Suprapubic skin (tissue), 4 donors: ENCODE measurements around the gene DIS3L.

ENCODE experiments used
- CTCF ChIP-seq, 2 donors: fragments of 200-600 bp in 1 of 2; fragments of 450-650 bp in 1 of 2; sonication (generic) in 1 of 2; IDR thresholded peaks; one replicate each; pipeline ENCODE4 v1.5.1; 2016 to 2019; ENCODE audit warnings: antibody characterized with exemption in 2 of 2, mild to moderate bottlenecking in 1 of 2, moderate library complexity in 1 of 2
- EP300 ChIP-seq: sonication (generic); formaldehyde crosslinking; IDR thresholded peaks from one replicate; pipeline ENCODE4 v1.6.1; 2017; ENCODE audit warnings: antibody characterized with exemption
- POLR2A ChIP-seq, 2 donors: fragments of 450-650 bp; IDR thresholded peaks; one replicate each; pipeline ENCODE4 v1.6.1; 2017; ENCODE audit warnings: antibody characterized with exemption in 2 of 2, mild to moderate bottlenecking in 2 of 2, moderate library complexity in 2 of 2
- POLR2AphosphoS5 ChIP-seq, 3 donors: sonication (generic); formaldehyde crosslinking; IDR thresholded peaks; one replicate each; pipeline ENCODE4 v1.6.1; 2017; ENCODE audit warnings: antibody characterized with exemption in 3 of 3

- TF ChIP-seq CTCF (IDR thresholded peaks at IDR 0.05) (no peak), POLR2A (IDR thresholded peaks at IDR 0.05) (no peak), POLR2AphosphoS5 (IDR thresholded peaks at IDR 0.05) (no peak), EP300 (no peak)
These were observed 34.4 kb downstream of the DIS3L start for GRCh38 chr15:66327736-66328135.
